ENCODE data around the gene PIK3C2A.

GRCh38 chr11:17163291-17163690, 44.5 kb downstream of the PIK3C2A start:
- TF ChIP-seq CTCF (IDR thresholded peaks at IDR 0.05): no peak
- TF ChIP-seq POLR2A (IDR thresholded peaks at IDR 0.05): no peak

Measured in suprapubic skin (tissue), 3 donors.